Effector memory CD4-positive, alpha-beta T cell (primary cell): Measurements from ENCODE around the gene NUBP2.
A peak's percentile ranks its signal among the peaks of the same experiment; 100 is the strongest.

Experiments used
- DNase-seq, 3 donors: peaks; one replicate each; pipeline ENCODE4 v3.0.0-alpha.2; 2020
- H3K27ac ChIP-seq: 2 replicates; pipeline ENCODE4 v1.7.0; 2013; ENCODE audit warnings: mild to moderate bottlenecking, low read length, moderate library complexity; ENCODE audit not compliant: insufficient read depth, poor library complexity, severe bottlenecking
- H3K27me3 ChIP-seq: replicated peaks from 2 replicates; pipeline ENCODE4 v1.7.0; 2013; ENCODE audit warnings: mild to moderate bottlenecking, low read length; ENCODE audit not compliant: insufficient read depth, control insufficient read depth, poor library complexity, severe bottlenecking
- H3K36me3 ChIP-seq: 2 replicates; pipeline ENCODE4 v1.7.0; 2013; ENCODE audit warnings: mild to moderate bottlenecking, low read length, moderate library complexity; ENCODE audit not compliant: control insufficient read depth, insufficient read depth
- H3K4me1 ChIP-seq: 2 replicates; pipeline ENCODE4 v1.7.0; 2013; ENCODE audit warnings: low read length, mild to moderate bottlenecking; ENCODE audit not compliant: control insufficient read depth, insufficient read depth, poor library complexity, severe bottlenecking
- H3K4me3 ChIP-seq: 2 replicates; pipeline ENCODE4 v1.7.0; 2013; ENCODE audit warnings: low read length, low read depth, mild to moderate bottlenecking; ENCODE audit not compliant: insufficient read depth, poor library complexity, severe bottlenecking
- H3K9me3 ChIP-seq: 2 replicates; pipeline ENCODE4 v1.7.0; 2013; ENCODE audit warnings: mild to moderate bottlenecking, low read length, moderate library complexity; ENCODE audit not compliant: control insufficient read depth

NUBP2 gene

DNA sequence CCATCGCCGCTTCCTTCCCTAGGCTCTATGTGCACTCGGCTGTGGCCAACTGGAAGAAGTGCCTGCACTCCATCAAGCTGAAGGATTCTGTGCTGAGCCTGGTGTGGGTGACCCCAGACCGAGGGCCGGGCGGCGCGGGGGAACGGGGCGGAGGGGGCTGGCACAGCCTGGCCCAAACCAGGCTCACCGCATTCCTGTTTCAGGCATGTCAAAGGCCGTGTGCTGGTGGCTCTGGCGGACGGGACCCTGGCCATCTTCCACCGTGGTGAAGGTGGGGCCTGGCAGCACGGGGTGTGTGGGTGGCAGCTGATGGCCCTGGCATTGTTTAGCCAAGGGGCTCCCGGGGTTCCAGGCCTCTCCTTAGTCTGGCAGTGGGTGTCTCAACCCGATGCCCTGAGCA lies 16.1 kb upstream of the NUBP2 start:
- H3K4me3 ChIP-seq = no peak overlapping the region
- peaks cover 7% of the 10 kb centered on the region for H3K4me1 ChIP-seq
- no peak for DNase-seq
- no peak overlapping the region for H3K27ac ChIP-seq
- H3K27me3 ChIP-seq = no peaks in the 10 kb centered on the region
- H3K9me3 ChIP-seq = no peaks in the 10 kb centered on the region
- peaks cover 59% of the 10 kb centered on the region for H3K36me3 ChIP-seq

GRCh38 chr16:1767116-1767994 lies 15.4 kb upstream of the NUBP2 start:
- H3K4me3 ChIP-seq = no peak overlapping the region
- peaks cover 13% of the 10 kb centered on the region for H3K4me1 ChIP-seq
- H3K27ac ChIP-seq = no peak overlapping the region
- DNase-seq = no peak
- no peaks in the 10 kb centered on the region for H3K9me3 ChIP-seq
- peaks cover 53% of the 10 kb centered on the region for H3K36me3 ChIP-seq
- no peaks in the 10 kb centered on the region for H3K27me3 ChIP-seq

- H3K27ac ChIP-seq = no peak overlapping the region
- no peaks in the 10 kb centered on the region for H3K9me3 ChIP-seq
- DNase-seq = no peak
- H3K4me3 ChIP-seq = no peak overlapping the region
- peaks cover 15% of the 10 kb centered on the region for H3K4me1 ChIP-seq
- H3K36me3 ChIP-seq = peaks cover 46% of the 10 kb centered on the region
- no peaks in the 10 kb centered on the region for H3K27me3 ChIP-seq
Observed at GRCh38 chr16:1768061-1768766, 14.5 kb upstream of the NUBP2 start.

GRCh38 chr16:1768767-1769401 lies 13.9 kb upstream of the NUBP2 start:
- peaks cover 43% of the 10 kb centered on the region for H3K36me3 ChIP-seq
- no peak overlapping the region for H3K27ac ChIP-seq
- peaks cover 19% of the 10 kb centered on the region for H3K4me1 ChIP-seq
- DNase-seq = no peak
- H3K27me3 ChIP-seq = no peaks in the 10 kb centered on the region
- H3K9me3 ChIP-seq = no peaks in the 10 kb centered on the region
- H3K4me3 ChIP-seq = no peak overlapping the region

DNA sequence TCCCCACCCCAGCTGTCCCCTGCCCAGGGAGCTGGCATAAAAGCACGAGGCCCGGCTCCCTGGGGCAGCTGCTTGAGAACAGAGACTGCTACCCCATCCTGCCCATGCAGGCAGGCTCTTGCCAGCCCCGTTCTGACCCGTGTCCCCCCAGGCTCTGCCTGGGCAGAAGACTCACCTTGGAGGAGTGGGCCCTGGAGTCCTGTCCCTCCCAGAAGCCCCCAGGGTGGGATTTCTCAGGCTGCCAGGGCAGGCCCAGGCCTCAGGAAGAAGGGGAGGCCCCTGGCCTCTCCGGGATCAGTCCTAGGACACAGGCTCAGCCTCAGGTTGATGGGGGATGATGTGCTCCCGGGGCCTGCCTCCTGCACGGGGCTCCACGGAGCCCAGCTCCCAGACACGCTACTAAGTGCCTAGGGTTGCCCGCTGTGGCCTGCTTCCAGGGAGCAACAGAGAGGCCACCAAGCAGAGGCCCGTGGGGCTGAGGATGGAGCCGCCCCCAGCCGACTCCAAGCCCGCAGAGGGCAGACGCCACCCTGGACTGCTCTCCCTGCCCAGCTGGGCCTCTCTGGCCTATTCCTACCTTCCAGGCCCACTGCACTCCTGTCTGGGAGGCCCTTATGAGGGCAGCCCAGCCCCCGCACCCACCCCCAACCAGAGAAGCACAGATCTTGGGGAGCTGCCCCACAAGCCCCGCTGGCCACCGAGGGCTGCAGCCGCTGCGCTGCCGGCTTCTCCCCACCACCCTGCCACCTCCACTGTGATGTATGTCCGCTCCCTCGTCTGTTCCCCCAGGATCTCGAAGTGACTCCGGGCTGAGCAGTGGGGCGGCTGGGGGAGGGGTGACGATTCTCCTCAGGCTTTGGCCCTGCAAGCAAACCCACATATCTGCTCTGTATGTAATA lies 13.1 kb upstream of the NUBP2 start:
- H3K4me3 ChIP-seq = no peak overlapping the region
- H3K27ac ChIP-seq = no peak overlapping the region
- H3K36me3 ChIP-seq = peaks cover 43% of the 10 kb centered on the region
- H3K4me1 ChIP-seq = peaks cover 27% of the 10 kb centered on the region
- no peak for DNase-seq
- H3K9me3 ChIP-seq = no peaks in the 10 kb centered on the region
- H3K27me3 ChIP-seq = no peaks in the 10 kb centered on the region

GRCh38 chr16:1770328-1771187 lies 12.2 kb upstream of the NUBP2 start:
- H3K9me3 ChIP-seq = no peaks in the 10 kb centered on the region
- H3K27ac ChIP-seq = peak overlapping the region; percentile 82

GRCh38 chr16:1771188-1771863 lies 11.4 kb upstream of the NUBP2 start, which contains the start of gene NME3:
NME3 (minus strand) TSS chr16:1771543; CDS start chr16:1771534, 9 bp downstream.
- Histone ChIP-seq H3K4me3 (peak within 1 kb of the TSS; percentile 95), H3K27me3 (no peaks in the 10 kb centered on the region), H3K9me3 (no peaks in the 10 kb centered on the region), H3K4me1 (peaks cover 27% of the 10 kb centered on the region), H3K36me3 (peaks cover 33% of the 10 kb centered on the region), H3K27ac (peak within 1 kb of the TSS; percentile 82)
- peak; percentile 41 to 61 (median 60) for DNase-seq

More at GRCh38 chr16:1770328-1771187, 12.2 kb upstream of the NUBP2 start:
- peak; percentile 28 to 39 (median 29) for DNase-seq
- Histone ChIP-seq H3K4me1 (peaks cover 27% of the 10 kb centered on the region), H3K36me3 (peaks cover 35% of the 10 kb centered on the region), H3K4me3 (peak overlapping the region; percentile 95), H3K27me3 (no peaks in the 10 kb centered on the region)

GRCh38 chr16:1771864-1772361 lies 10.8 kb upstream of the NUBP2 start:
- peak overlapping the region; percentile 95 for H3K4me3 ChIP-seq
- no peak for DNase-seq
- no peaks in the 10 kb centered on the region for H3K9me3 ChIP-seq
- H3K27me3 ChIP-seq = no peaks in the 10 kb centered on the region
- peak overlapping the region; percentile 82 for H3K27ac ChIP-seq
- peaks cover 34% of the 10 kb centered on the region for H3K36me3 ChIP-seq
- peaks cover 27% of the 10 kb centered on the region for H3K4me1 ChIP-seq
